ENCODE measurements around the gene ARHGAP22. TPM values are rescaled to one million over a fixed set of nuclear protein-coding genes. Genes with fewer than 3 reads are reported as not detected.

Gene ARHGAP22
- 3.6 to 4.4 TPM (median 4.0 TPM) in 5 replicates for total RNA-seq (2022; extraction: Qiagen RNA extraction; ENCODE audit: low read depth)

GRCh38 chr10:48604991-48605508, at the start of gene ARHGAP22:
Gene ARHGAP22 (minus strand): TSS chr10:48605073. CDS start chr10:48604796, 277 bp downstream.

Other genes starting within 250 kb of the ARHGAP22 start
- under 0.01 TPM in 1 of 5 replicates, not detected in the others for gene WDFY4, start 79.8 kb upstream of the ARHGAP22 start, total RNA-seq (2022; extraction: Qiagen RNA extraction; ENCODE audit: low read depth)